ENCODE results near the gene MMP19.

DNA sequence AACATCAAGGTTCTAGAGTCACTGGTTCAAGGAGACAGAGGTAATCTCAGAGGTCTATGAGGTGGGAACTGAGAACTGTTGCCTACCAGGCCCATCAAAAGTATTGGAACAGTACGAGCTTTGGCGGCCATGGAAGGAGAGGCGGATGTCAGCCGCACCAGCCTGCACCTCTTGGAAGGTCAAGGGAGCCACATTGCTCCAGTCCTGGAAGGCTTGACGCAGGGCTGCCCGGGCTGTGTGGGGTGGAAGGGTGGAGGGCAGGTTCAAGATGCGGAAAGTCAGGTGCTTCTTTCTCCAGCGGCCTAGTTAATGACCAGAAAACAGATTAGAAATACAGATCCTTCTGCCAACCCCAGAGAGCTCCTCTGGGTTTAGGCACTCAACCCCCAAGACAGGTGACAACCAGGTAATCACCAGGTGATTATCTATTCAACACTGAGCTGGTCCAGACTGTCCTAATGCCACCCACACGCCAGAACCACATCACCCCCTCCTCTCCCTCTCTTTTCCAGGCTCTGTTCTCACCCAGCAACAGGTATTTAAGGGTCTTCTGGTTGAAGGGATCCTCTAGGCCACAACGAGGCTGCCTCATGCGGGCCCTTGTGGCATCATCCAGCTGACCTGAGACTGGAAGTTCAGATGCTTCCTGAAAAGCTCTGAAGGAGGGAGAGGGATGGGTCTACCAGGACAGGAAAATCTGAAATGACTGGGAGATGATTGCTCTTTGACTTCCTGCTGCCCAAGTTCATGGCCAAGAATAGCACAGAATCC, 2.0 kb downstream of the MMP19 start:
- TF ChIP-seq POLR2A (IDR thresholded peaks at IDR 0.05; ENCODE audit: low read depth, low read length) (no peak), POLR2AphosphoS5 (IDR thresholded peaks at IDR 0.05; ENCODE audit: low read depth, low read length) (no peak), PAX5 (IDR thresholded peaks at IDR 0.05; ENCODE audit: insufficient read depth, low read length, severe bottlenecking) (no peak), TAF1 (IDR thresholded peaks at IDR 0.05; ENCODE audit: low read depth, low read length) (no peak), SPI1 (IDR thresholded peaks at IDR 0.05; ENCODE audit: low read depth, low read length) (no peak), POU2F2 (IDR thresholded peaks at IDR 0.05; ENCODE audit: low read depth, low read length) (no peak)

All from GM12891 (cell line).